ENCODE results near the gene C12orf54. TPM values are rescaled to one million over a fixed set of nuclear protein-coding genes. Genes with fewer than 3 reads are reported as not detected.
"Not testable (repeated sequence)": the region's sequence is repeated elsewhere in the genome, so short reads cannot be mapped to it uniquely, and the experiment has no call there.

The C12orf54 gene
- total RNA-seq = 8.5 TPM

GRCh38 chr12:48482198-48482597, at the start of gene C12orf54:
Gene C12orf54 (plus strand): TSS chr12:48482498. CDS start chr12:48483297, 799 bp downstream.
- no peak for ATAC-seq

DNA sequence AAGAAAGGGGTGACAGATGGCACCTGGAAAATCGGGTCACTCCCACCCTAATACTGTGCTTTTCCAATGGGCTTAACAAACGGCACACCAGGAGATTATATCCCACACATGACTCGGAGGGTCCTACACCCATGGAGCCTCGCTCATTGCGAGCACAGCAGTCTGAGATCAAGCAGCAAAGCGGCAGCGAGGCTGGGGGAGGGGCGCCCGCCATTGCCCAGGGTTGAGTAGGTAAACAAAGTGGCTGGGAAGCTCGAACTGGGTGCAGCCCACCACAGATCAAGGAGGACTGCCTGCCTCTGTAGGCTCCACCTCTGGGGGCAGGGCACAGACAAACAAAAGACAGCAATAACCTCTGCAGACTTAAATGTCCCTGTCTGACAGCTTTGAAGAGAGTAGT, 48.3 kb upstream of the C12orf54 start:
- not testable (repeated sequence) for ATAC-seq

- ATAC-seq = no peak
These were observed 41.2 kb upstream of the C12orf54 start for GRCh38 chr12:48441069-48441468.

DNA sequence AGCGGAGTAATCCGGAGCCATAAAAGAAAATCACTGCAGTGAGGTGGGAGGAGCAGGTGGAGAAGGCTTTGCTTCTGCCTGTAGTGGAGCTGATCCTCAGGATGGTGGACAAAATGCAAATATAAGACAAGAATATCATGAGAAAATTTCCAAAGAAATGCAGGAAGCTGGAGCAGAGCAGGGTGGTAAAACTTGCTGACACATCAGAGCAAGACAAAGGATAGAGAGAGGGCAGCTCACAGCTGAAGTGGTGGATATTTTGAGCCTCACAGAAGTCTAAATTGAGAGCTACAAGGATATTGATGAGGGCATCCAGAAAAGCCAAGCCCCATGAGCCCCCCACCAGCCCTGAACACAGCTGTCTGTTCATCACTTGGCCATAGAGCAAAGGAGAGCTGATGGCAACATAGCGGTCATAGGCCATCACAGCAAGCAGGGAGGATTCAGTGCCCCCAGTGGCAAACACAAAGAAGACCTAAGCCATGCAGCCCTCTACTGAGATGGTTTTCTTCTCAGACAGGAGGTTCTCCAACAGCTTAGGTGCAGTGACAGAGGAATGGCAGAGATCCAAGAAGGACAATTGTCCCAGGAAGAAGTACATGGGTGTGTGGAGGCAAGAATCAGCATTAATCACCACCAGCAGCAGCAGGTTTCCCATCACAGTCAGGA, 40.0 kb upstream of the C12orf54 start:
- ATAC-seq = no peak

- no peak for ATAC-seq
These were observed 36.8 kb upstream of the C12orf54 start for GRCh38 chr12:48445538-48445937.

DNA sequence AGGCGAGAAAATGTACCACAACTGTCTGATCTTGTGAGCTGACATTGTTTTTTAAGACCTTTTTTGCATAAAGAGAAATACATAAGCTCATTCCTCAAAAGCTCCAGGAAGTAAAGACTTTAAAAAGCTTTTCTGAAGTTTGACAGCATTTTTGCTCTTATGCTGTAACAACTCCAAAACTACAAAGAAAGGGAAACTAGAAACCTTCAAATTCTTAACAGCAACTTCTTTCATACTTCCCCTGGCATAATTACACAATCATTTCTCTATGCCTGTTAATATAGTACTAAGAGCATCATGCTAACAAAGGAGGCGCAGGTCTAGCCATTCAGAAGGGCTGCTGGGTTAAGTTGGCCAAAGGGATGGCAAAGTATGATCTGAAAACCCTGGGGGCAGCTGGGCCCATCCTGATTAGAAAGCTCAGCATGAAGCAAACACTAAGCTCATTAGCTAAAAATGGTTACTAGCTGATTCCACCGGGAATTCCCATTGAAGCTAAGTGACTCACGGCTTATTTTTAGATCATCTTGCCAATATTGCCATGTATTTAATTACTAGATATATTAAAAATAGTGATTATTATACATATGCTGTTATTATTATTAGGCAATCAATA, 36.0 kb upstream of the C12orf54 start:
- ATAC-seq = no peak

DNA sequence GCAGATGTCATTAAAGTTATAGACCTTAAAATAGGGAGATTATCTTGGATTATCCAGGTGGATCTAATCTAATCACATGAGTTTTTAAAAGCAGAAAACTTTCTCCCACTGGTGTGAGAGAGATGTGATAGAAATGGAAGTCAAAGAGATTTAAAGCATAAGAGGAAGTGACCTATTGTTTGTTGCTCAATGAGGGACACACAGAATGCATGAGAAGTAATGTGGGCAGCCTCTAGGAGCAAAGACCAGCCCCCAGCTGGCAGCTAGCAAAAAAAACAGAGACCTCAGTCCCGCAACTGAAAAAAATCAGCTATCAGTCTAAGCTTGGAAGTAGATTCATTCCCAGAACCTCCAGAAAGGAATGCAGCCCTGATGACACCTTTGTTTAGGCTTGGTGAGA, 34.5 kb upstream of the C12orf54 start:
- no peak for ATAC-seq

DNA sequence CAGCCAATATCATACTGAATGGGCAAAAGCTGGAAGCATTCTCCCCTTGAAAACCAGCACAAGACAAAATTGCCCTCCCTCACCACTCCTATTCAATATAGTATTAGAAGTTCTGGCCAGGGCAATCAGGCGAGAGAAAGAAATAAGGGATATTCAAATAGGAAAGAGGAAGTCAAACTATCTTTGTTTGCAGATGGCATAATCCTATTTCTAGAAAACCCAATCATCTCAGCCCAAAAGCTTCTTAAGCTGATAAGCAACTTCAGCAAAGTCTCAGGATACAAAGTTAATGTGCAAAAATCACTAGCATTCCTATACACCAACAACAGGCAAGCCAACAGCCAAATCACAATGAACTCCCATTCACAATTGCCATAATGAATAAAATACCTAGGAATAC, 30.9 kb upstream of the C12orf54 start:
- no peak for ATAC-seq

GRCh38 chr12:48452961-48453360, 29.3 kb upstream of the C12orf54 start:
- not testable (repeated sequence) for ATAC-seq

DNA sequence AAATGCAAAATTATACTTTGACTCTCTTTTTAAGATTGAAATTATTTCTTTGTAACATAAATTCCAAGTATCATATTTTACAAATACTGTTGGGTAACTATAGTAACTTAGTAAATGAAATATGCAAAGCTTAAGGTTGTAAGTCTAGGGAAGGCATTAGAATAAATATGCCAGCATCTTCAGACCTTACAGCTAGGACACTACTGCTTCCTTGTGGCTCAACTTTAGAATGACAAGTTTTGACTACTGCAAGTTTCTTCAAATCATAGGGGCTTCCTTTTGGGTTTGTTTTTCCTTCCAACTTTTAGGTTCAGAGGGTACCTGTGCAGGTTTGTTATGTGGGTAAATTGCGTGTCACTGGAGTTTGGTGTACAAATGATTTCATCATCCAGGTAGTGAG, 27.6 kb upstream of the C12orf54 start:
- ATAC-seq = peak; percentile 37

GRCh38 chr12:48455116-48455515, 27.2 kb upstream of the C12orf54 start:
- no peak for ATAC-seq

DNA sequence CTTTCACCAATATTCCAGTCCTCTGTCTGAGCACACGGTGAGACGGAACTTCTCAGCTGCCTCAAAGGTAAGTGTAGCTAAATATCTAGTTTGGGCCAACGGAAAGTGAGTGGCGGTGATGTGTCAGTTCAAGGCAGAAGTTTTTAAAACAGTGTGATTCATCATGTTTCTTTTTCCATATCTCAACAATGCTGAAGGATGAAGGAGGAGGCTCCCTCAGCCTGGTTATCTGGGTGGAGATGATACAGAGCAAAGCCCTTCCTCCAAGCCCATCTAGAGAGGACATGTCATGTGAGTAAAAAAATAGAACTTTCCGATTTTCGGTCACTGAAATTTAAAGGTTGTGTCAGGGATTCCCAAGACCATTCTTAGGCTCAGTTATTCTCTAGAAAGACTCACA, 23.0 kb upstream of the C12orf54 start:
- ATAC-seq = no peak

DNA sequence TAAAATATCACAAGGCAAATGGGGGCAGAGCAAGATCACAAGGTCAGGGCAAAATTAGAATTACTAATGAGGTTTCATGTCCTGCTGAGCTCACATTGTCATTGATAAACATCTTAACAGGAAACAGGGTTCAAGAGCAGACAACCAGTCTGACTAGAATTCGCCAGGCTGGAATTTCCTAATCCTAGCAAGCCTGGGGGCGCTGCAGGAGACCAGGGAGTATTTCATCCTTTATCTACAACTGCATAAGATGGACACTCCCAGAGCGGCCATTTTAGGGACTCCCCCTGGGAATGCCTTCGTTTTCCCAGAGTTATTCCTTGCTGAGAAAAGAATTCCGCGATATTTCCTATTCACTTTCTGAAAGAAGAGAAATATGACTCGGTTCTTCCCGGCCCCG, 13.3 kb upstream of the C12orf54 start:
- not testable (repeated sequence) for ATAC-seq

DNA sequence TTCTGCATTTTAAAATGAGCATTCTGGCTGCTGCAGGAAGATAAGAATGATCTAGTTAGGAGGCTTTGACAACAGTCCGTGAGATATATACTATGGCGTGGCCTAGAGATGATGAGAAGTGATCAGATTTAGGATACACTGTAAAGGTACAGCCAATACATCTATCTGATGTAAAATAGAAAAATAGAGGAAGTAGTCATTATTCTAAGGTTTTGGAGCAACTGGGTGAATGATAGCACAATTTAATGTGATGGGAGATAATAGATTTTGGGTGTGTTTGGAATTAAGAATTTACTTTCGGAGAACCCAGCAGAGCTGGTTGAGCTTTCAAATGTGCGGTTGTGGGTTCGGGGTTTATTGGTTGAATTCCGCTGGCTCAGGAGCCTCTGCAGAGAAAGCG, 10.0 kb upstream of the C12orf54 start, which contains the start of gene ANP32D:
Gene ANP32D (plus strand): TSS at position 301 of the 400 bp plus-strand sequence. CDS start 106 bp downstream, outside the sequence.
- no peak for ATAC-seq

GRCh38 chr12:48473061-48473460, 9.2 kb upstream of the C12orf54 start:
- no peak for ATAC-seq

DNA sequence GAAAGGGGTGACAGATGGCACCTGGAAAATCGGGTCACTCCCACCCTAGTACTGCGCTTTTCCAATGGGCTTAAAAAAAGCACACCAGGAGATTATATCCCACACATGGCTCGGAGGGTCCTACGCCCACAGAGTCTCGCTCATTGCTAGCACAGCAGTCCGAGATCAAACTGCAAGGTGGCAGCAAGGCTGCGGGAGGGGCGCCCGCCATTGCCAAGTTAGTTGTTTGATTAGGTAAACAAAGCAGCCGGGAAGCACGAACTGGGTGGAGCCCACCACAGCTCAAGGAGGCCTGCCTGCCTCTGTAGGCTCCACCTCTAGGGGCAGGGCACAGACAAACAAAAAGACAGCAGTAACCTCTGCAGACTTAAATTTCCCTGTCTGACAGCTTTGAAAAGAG, 7.8 kb upstream of the C12orf54 start:
- not testable (repeated sequence) for ATAC-seq

DNA sequence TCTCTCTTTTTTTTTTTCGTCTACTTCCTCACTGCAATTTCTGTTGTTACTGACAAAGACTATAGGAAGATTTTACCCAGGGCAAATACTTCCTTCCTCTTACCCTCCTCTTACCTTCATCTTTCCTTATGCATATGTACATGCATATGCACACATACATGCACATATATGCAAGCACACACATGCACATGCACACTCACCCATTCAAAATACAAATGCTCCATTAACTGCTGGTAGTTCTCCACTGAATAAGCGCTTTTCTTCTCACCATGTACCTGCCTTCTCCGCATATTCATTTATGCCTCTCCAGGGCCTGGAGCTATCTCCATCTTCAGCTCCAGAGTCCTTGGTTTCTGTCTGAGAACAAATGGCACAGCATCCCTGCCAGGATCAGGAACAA, 632 bp downstream of the C12orf54 start:
- no peak for ATAC-seq

GRCh38 chr12:48486261-48486660, 4.0 kb downstream of the C12orf54 start:
- peak; percentile 86 for ATAC-seq

GRCh38 chr12:48486679-48487078, 4.4 kb downstream of the C12orf54 start:
- ATAC-seq = peak; percentile 85

- peak; percentile 89 for ATAC-seq
These were observed 6.7 kb downstream of the C12orf54 start for GRCh38 chr12:48489012-48489411.

DNA sequence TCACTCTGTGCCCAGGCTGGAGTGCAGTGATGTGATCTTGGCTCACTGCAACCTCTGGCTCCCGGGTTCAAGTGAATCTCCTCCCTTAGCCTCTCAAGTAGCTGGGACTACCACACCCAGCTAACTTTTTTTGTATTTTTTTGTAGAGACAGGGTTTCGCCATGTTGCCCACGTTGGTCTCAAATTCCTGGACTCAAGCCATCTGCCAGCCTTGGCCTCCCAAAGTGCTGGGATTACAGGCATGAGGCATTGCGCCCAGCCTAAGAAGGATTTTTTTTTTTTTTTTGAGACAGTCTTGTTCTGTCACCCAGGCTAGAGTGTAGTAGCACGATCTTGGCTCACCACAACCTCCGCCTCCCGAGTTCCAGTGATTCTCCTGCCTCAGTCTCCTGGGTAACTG, 7.2 kb downstream of the C12orf54 start:
- peak; percentile 12 for ATAC-seq

- ATAC-seq = not testable (repeated sequence)
These were observed 18.0 kb downstream of the C12orf54 start for GRCh38 chr12:48500281-48500680.

DNA sequence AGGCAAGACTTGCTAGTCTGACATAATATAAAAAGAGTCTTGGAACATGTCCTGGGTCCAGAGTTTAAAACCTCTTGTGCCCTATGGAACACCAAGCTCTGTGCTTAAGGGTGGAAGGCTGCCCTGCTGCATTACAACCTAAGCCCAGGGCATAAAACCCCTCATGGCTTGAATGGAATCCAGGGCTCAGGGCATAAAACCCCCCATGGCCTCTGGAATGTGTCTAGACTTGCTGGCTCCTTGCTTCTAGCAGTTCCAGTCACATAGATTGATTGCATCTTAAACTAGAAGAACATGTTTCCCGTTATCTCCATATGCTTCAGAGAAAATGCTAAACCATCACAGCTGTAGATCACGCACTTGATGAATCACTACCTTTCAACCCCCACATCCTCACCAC, 24.5 kb downstream of the C12orf54 start:
- not testable (repeated sequence) for ATAC-seq

DNA sequence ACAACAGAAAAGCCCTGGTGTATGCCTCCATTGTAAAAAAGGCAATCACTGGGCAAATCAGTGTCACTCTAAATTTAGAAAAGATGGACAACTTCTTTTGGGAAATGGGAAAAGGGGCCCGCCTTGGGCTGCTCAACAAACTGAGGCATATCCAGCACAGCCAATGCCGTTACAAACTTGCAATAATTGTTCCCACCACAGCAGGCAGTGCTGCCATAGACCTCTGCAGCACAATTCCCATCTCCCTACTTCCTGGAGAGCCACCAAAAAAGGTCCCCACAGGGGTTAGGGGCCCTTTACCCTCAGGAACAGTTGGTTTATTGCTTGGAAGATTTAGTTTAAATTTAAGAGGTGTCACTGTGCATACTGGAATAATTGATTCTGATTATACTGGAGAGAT, 26.7 kb downstream of the C12orf54 start:
- no peak for ATAC-seq

Measured in esophagus mucosa (tissue), 1 donor.